Smooth muscle cell of the brain vasculature (primary cell): ENCODE measurements around the gene GLS.

Experiments used
- DNase-seq: peaks from one replicate; pipeline ENCODE4 v3.0.0-alpha.2; 2012; ENCODE audit warnings: low read depth, low spot score

The GLS gene

GRCh38 chr2:190970873-190971506 lies 90.4 kb downstream of the GLS start:
- DNase-seq: no peak

GRCh38 chr2:190972213-190972612 lies 91.6 kb downstream of the GLS start:
- DNase-seq: no peak

GRCh38 chr2:190972846-190973245 lies 92.2 kb downstream of the GLS start:
- DNase-seq: no peak

GRCh38 chr2:190973262-190973661 lies 92.6 kb downstream of the GLS start:
- no peak for DNase-seq

GRCh38 chr2:190973726-190974628 lies 93.4 kb downstream of the GLS start:
- no peak for DNase-seq

- DNase-seq: no peak
Measured at GRCh38 chr2:190974629-190975361, 94.2 kb downstream of the GLS start.

- no peak for DNase-seq
Measured at GRCh38 chr2:190976521-190976920, 95.9 kb downstream of the GLS start.

- no peak for DNase-seq
Measured at GRCh38 chr2:190977505-190977904, 96.9 kb downstream of the GLS start.

- DNase-seq: no peak
Measured at GRCh38 chr2:190978389-190979053, 97.9 kb downstream of the GLS start.

- peak; percentile 88 for DNase-seq
Measured at GRCh38 chr2:190979906-190980629, 99.4 kb downstream of the GLS start.

GRCh38 chr2:190980630-190981209 lies 100.1 kb downstream of the GLS start:
- DNase-seq: no peak

- no peak for DNase-seq
Measured at GRCh38 chr2:190981333-190981732, 100.7 kb downstream of the GLS start.

GRCh38 chr2:190981733-190982132 lies 101.1 kb downstream of the GLS start:
- no peak for DNase-seq

GRCh38 chr2:190982262-190983034 lies 101.8 kb downstream of the GLS start:
- DNase-seq: no peak

GRCh38 chr2:190984595-190984994 lies 104.0 kb downstream of the GLS start:
- DNase-seq: no peak

GRCh38 chr2:190986221-190986953 lies 105.8 kb downstream of the GLS start:
- DNase-seq: no peak

- no peak for DNase-seq
Measured at GRCh38 chr2:190987116-190987515, 106.5 kb downstream of the GLS start.

- no peak for DNase-seq
Measured at GRCh38 chr2:190987938-190988337, 107.3 kb downstream of the GLS start.

GRCh38 chr2:190988910-190989309 lies 108.3 kb downstream of the GLS start:
- no peak for DNase-seq
